Stimulated activated CD4-positive, alpha-beta T cell treated with anti-CD3 and anti-CD28 coated beads, Interleukin-15, amount 100 ng/mL, for 1 hour (primary cell): ENCODE data around the gene CINP.
"Not testable (repeated sequence)": the region's sequence is repeated elsewhere in the genome, so short reads cannot be mapped to it uniquely, and the experiment has no call there.

Source experiments
- DNase-seq, 2 donors: peaks; one replicate each; pipeline ENCODE4 v3.0.0-alpha.2; 2020; ENCODE audit warnings: low read depth in 1 of 2, low spot score in 1 of 2

The CINP gene

DNA sequence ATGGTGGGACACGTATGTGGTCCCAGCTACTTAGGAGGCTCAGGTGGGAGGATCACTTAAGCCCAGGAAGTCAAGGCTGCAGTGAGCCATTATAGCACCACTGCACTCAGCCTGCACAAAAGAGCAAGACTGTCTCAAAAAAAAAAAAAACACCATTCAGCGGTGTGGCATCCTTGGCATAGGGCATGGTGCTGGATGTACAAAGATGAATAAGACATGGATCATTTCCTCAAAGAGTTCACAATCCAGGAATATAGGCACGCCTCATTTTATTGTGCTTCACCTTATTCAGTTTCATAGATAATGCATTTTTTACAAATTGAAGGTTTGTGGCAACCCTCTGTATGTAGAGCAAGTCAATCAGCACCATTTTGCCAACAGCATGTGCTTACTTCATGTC is 6.4 kb downstream of the CINP start:
- DNase-seq = no peak

DNA sequence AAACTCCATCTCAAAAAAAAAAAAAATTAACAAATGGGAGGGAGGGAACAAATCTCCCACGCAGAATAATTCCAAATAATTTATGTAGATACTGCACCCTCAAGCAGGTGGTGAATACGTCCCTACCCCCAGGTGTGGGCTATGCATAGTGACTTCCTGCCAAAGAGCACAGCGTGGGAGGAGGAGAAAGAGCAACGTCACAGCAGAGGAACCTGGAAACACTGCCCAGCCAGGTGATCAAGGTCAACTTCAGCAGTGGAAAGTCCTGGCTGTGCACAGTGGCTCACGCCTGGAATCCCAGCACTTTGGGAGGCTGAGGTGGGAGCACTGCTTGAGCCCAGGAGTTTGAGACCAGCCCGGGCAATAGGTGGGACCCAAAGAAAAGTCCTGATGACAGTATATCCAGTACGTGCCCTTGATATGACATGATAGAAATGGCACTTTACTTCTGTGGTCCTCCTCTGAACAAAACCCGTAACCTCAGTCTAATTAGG is 9.5 kb downstream of the CINP start:
- no peak for DNase-seq

DNA sequence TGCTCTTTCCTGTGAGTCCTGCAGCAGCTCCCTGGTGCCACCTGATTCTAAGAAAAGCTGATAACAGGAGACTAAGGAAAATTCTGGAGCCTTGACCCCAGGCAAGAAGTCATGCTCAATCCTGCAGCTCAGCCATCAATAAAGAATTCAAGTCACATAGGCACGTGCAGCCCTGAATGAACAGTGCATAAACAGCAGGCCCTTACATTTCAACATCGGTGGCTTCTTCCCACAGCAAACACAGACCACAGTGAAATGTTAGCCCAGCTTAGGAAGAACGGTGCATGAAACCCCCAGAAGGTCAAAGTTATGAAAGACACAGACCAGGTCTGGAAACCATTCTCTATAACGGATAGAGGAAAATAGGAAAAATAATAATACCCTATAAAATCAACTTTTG is 10.5 kb downstream of the CINP start:
- DNase-seq = no peak

DNA sequence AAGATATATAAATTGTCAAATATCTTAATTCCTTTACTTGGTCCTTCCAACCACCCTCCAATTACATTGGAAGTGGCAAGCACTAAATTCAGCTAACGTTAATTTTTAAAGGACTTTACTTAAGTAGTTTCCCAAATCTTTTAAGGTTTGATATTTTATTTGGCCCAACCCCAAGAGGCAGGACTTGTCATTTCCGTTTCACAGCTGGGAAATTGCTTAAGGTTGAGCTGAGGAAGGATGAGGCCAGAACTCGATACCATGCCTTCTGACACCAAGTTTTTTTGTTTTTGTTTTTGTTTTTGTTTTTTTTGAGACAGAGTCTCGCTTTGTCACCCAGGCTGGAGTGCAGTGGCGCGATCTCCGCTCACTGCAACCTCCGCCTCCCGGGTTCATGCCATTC is 11.1 kb downstream of the CINP start:
- not testable (repeated sequence) for DNase-seq

DNA sequence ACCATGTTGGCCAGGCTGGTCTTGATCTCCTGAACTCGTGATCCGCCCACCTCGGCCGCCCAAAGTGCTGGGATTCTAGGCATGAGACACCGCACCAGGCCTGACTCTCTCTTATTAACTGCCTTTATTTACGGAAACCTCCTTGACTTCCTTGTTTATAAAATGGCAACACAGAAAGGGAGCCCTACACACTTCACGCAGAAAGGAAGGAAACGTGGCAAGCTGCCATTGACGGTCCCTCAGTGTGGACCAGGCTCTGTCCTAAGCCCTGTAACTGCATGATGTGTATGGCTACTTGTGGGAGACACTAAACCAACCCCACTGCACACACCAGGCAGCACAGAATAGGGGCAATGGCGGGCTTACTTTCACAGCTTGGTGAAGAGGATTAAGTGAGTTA is 11.7 kb downstream of the CINP start:
- no peak for DNase-seq

DNA sequence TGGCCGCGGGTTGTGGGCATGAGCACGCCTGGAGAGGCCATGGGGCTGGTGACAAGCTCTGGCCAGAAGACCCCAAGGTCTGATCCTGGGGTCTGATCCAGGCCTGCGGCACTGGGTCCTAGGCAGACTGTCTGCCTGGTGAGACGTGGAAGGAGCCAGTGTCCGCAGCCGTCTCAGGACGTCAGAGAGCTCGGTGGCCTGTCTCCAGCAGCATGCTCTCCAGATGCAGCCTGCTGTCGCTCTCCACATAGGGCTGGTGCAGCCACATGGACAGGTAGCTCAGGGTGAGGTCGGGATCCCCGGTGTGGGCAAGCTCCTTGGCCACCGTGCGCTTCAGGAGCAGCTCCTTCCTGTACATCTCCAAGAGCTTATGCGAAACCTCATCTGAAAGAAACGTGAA is 14.3 kb downstream of the CINP start:
- no peak for DNase-seq

DNA sequence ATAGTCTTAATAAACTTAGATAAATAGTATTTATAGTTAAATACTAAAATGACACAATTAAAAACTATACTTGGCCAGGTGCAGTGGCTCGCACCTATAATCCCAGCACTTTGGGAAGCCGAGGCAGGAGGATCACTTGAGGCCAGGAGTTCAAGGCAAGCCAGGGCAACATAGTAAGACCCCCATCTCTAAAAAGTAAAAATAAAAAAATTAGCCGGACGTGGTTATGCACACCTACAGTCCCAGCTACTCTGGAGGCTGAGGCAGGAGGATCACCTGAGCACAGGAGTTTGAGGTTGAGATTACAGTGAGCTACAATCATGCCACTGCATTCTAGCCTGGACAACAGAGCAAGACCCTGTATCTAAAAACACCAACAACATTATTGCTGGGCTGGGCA is 16.0 kb downstream of the CINP start:
- DNase-seq = no peak

DNA sequence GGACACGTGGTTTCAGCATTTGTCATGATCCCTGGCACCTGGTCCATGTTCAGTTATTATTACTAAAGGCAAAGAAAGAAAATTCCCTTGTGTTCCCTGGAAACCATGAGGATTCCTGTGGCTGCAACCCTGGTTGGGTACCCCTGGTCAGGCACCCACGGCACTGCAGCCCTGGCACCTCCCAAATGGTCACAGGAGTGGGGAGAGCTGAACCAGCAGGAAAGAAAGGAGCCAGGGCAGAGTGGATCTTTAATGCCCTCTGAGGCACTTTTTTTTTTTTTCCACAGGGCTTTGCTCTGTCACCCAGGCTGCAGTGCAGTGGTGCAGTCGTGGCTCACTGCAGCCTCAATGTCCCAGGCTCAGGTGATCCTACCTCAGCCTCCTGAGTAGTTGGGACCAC is 17.5 kb downstream of the CINP start:
- no peak for DNase-seq

DNA sequence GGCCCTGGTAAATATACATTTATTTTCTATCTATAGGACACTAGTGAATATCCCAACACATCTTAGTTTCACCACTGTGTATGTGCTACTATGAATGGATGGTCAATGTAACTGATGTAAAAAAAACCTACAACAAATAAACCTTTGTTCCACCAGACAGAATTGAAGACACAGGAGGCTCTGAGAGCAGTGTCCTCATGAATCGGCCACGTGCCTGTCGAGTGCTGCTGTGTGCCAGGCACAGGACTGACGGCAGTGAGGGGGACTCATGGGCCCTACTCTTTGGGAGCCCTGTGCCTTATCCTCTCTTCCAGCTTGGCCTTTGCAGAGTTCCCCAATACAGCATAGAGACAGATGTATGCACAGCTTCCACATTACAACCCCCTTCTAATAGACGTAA is 18.2 kb downstream of the CINP start:
- no peak for DNase-seq

DNA sequence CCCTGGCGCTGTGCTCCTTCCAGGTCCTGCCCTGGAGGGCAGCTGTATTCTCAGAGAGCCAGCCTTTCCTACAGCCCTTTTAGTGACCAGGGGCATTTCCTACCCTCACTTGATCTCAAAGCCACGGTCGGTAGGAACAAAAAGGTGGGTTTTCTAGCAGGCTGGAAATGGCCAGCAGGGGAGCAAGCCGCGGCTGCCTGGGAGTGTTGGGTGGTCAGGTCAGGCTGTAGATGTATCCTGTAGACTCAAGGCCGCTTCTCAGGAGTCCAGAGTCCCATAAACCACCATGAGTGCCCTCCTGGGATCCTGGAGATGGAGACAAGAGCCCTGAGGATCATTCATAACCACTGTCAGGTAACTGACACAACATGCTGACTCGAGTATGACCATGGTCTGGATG is 18.6 kb downstream of the CINP start:
- DNase-seq = no peak

DNA sequence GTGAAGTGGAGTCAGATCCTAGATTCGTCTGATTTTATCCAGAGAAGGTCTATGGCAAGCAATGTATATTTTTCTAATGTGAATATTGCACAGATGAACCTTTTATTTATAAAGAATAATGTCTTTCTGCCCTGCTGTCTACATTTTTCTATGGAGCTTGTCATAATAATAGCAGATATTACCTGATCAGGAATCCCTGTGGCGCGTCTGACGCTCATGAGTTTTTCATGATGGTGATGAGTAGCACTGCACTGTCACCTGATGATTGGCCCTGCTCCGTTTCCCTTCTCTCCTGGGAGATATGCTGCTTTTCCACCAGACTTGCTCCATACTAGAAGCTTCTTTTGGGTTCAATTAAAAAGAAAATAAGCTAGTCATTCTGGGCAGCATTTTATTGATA is 20.5 kb downstream of the CINP start:
- no peak for DNase-seq

DNA sequence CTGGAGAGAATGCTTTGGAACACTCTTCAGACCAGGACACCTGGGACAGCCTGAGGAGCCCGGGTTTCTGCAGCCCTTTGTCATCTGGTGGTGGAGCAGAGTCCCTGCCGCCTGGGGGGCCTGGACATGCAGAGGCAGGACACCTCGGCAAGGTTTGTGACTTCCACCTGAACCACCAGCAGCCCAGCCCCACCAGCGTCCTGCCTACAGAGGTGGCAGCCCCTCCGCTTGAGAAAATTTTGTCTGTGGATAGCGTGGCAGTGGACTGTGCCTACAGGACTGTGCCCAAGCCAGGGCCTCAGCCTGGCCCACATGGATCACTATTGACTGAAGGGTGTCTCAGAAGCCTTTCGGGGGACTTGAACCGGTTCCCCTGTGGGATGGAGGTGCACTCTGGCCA is 21.1 kb downstream of the CINP start:
- DNase-seq = no peak

DNA sequence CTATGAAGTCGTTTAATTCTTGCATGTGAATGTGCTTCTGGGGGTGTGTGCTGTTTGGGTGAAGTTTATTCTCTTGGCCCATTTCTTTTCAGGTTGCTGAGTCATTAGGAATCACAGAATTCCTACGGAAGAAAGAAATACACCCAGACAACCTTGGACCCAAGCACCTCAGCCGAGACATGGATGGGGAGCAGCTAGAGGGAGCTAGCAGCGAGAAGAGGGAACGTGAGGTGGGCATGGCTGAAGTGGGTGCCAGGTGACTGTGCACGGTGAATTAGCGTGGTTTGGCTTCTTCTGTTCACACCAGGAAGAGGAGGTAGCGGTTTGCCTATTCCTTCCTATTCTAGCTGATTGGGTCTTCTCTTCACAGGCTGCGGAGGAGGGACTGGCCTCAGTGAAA is 24.0 kb downstream of the CINP start:
- DNase-seq = no peak

DNA sequence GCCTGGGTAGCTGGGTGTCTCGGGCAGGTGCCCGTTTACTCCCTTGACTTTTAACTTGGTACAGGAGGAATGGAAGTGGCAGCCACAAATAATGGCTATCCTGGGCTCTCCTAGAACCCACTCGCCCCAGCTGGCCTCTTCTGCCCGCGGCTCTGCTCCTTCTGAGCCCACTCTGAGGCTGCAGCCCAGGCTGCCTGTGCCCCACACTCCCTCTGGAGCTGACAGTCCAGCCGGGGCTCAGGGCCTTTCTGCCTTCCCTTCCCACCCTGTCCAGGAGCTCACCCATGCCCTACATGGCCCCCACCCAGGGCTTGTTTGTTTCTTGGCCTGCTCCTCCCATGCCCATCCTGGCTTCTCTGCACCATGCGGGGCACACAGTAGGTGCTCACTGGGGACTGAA is 27.5 kb downstream of the CINP start:
- DNase-seq = no peak

DNA sequence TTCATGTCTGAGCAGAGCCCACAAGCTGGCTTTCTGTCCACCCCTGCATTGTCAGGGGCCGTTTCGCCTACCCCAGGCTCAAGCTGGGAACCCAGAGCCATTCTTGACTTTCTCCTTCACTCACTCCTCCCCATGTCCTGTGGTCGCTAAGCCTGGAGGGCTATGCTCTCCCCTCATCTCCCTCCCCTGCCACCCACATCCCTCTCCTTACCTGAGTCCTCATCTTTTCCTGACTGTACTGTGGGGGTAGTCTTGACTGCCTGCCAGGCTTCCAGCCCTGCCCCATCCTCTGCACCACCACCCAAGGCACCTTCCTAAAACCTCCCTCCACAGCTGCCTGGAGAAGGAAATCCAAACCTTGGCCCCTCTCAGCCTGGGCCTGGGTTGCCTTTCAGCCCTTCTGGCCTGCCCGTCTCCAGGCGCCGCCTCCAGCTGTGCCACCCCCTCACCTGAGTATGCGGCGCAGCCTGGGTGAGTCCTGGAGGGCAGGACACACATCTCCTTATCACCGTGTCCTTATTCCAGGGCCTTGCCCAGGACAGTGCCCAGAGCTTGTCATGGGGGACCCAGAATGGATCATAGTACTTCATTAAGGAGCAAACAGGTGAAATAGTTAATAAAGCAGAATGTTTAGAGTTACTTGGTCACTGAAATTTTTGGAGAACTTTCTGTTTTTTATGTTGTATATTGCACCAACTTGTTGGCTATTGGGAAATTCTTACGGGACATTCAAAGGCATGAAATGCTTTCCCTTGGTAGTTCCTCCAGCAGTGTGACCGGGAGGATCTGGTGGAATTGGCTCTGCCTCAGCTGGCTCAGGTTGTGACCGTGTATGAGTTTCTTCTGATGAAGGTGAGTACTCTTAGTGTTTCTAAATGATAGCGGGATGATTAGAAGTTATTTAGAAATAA is 28.6 kb downstream of the CINP start:
- DNase-seq = no peak

DNA sequence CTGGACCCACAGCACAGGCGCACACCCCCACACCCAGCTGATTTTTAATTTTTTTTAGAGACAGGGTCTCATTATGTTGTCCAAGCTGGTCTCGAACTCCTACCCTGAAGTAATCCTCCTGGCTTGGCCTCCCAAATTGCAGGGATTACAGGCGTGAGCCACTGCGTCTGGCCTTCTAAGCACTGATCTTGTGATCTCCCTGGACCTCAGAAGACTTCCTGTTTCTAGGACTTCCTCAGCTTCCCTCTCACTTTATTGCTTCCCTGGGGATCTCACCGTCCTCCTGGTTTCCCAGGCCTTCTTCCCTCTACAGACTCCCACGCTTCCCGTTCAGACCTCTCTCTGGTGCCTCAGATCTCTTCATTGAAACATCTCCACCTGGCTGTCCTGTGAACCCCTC is 29.3 kb downstream of the CINP start:
- no peak for DNase-seq

DNA sequence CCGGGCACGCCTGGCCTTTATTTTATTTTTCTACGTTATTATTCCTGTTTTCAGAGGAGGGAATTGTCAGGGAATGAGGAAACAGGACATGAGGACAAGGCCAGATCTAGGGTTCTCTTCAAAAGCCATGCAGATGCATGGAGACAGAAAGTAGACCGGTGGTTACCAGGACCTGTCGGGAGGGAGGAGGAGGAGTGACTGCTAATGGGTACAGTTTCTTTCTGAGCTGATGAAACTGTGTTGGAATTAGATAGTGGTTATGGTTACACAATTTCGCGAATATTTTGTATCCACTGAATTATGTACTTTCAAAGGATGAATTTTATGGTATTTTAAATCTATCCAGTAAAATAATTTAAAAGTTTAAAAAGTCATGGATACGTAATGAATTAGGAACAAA is 31.9 kb downstream of the CINP start:
- no peak for DNase-seq

DNA sequence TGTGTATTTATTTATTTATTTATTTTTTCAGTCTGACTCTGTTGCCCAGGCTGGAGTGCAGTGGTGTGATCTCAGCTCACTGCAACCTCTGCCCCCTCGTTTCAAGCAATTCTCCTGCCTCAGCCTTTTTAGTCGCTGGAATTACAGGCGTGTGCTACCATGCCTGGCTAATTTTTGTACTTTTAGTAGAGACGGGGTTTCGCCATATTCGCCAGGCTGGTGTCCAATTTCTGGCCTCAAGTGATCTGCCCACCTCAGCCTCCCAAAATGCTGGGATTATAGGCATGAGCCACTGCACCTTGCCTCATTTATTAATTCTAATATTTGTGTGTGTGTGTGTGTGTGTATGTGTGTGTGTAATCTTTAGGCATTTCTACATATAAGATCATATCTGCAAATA is 33.3 kb downstream of the CINP start:
- DNase-seq = not testable (repeated sequence)

DNA sequence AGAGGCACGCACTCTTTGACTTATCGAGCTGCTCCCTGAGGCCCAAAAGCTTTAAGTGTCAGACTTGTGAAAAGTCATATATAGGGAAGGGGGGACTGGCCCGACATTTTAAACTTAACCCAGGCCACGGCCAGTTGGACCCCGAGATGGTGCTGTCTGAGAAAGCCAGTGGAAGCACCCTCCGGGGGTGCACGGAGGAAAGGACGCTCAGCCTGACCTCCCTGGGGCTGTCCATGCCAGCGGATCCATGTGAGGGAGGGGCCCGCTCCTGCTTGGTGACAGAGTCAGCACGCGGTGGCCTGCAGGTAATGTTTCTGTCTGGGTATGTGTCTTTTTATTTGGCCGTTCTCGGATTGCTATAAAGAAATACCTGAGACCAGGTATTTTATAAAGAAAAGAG is 36.1 kb downstream of the CINP start:
- DNase-seq = no peak

DNA sequence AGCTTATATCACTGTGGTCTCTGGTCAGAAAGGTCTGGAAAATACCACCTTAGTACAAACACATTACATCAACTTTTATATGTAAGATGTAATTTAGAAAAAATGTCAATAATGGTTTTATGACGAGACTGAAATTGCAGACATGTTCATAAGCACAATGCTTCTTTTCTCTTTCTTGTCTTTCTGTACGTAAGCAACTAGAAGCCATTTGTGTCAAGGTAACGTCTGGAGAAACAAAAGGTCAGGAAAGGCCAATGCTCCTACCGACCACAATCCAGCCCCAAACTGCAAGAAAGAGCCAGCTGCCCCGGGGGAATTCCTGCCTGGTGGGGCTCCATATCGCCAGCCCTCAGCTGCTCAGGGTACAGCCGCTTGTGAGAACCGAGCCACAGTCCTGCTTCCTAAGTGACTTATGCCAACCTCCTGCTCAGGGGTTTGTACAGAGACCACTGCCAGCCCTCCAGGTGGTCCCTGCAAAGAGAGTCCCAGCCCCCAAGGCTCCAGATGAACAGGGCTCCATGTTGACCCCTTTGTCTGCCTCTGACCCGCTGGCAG is 36.8 kb downstream of the CINP start:
- DNase-seq = no peak

DNA sequence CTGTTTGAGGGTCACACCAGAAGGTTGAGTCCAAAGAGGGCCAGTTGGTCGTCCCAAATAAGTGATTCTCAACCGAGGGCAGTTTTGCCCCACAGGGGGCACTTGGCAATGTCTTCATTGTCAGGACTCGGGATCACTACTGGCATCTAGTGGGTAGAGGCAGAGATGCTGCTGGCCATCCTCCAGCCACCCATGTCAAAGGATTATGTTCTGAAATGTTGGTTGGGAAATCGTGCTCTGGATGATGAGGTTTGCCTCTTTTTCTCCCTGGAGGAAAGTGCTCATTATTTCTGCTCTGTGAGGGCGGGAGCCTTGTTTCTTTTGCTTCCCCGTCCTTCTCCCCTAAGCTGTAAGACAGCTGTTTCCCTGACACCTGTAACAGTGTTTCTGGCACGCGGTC is 39.6 kb downstream of the CINP start:
- no peak for DNase-seq

DNA sequence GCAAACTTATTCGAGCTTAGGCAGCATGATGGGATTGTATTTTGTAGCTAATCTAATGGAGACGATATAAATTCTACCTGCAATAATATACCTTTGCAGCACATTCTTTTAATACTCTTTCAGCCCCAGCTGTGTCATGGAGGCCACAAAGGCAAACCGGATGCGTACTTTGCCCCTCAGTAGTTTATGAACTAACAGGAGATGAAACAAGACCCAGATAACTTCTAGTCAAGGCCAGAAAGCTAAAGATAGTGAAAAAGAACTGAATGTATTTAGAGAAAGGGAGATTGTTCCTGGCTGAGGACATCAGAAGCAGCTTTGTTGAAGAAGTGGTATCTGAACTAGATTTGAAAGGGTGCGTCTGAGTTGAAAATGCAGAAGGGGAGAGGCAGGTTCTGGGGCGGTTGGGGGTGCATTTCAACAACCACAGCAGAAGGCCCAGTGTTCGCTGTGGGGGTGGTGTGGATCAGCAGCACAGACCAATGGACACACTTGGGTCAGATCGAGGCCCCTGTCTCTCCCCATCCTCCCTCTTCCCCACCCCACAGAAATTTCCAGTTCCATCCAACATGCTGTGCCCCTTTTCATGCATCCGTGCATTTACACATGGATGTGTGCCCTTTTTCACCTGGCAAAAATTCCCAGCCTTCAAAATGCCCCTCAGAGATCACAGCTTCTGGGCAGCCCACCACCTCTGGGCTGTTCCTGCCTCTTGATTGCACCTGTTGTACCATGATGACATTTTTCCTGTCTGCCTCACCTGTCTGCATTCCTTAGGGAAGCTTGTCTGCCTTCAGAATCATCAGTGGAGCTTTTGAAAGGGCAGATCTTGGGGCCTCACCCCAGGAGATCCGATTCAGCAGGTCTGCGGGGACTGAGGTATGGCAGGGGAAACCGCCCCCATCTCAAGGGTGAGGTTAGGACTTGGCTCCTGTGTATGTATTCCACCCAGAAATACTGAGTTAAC is 41.0 kb downstream of the CINP start:
- no peak for DNase-seq
